ENCODE data around the gene PRDM5. TPM values are rescaled to one million over a fixed set of nuclear protein-coding genes. Genes with fewer than 3 reads are reported as not detected.

PRDM5 gene
- total RNA-seq, 1 experiment from 2014 or later = 5.1 TPM

DNA sequence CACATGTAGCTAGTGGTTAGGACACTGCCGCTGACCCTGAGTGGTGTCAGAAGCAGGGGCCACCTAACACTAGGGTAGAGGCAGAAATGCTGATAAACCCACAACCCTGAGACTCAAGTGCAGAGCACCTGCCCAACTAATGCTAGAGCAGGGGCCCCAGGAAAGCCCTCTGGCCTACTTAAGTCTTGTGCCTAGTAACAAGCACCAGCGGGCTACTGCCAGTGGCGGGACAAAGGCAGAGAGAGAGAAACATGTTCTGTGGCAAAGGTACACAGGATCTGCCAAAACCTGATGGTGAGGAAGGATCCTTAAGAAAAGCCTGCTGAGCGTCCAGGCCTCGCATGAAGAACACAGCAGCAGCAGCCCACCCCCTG, 172.4 kb downstream of the PRDM5 start:
- POLR2A ChIA-PET = no interaction called here
- H3K4me3 ChIP-seq (replicated peaks in 1 of 2; ENCODE audit: low read depth in 1 of 2, low read length in 2 of 2) = no peak overlapping the region
- no peak overlapping the region for H3K9ac ChIP-seq (ENCODE audit: low read length)
- no peaks in the 10 kb centered on the region for H3K9me2 ChIP-seq (ENCODE audit: insufficient read depth)
- H4K20me1 ChIP-seq (ENCODE audit: insufficient read depth) = no peaks in the 10 kb centered on the region
- ATAC-seq = no peak
- RAD21 ChIA-PET (ENCODE audit: low non-redundant PET in 1 of 2, low total read pairs in 2 of 2, uncharacterized antibody in 2 of 2, unreplicated experiment in 2 of 2) = no interaction called here
- no peak overlapping the region for H3K27ac ChIP-seq (ENCODE audit: low read depth, low read length)
- intact Hi-C loops (cut with micrococcal nuclease) = no loop called here
- TF ChIP-seq, protein P1, sequence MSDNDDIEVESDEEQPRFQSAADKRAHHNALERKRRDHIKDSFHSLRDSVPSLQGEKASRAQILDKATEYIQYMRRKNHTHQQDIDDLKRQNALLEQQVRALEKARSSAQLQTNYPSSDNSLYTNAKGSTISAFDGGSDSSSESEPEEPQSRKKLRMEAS (IDR thresholded peaks at IDR 0.05) = no peak
- TF ChIP-seq EZH2phosphoT487 (IDR thresholded peaks at IDR 0.05; ENCODE audit: borderline replicate concordance) (no peak), POLR2A (IDR thresholded peaks at IDR 0.05; ENCODE audit: borderline replicate concordance, extremely low read depth, insufficient read depth, insufficient read length) (no peak), FOSL1 (IDR thresholded peaks at IDR 0.05; ENCODE audit: low read depth) (no peak), YY1 (IDR thresholded peaks at IDR 0.05; ENCODE audit: extremely low read depth, insufficient replicate concordance, low read depth, low read length) (no peak), SRF (IDR thresholded peaks at IDR 0.05; ENCODE audit: low read depth) (no peak), CBX3 (IDR thresholded peaks at IDR 0.05; ENCODE audit: low read depth) (no peak), EZH2 (IDR thresholded peaks at IDR 0.05) (no peak), ELF1 (IDR thresholded peaks at IDR 0.05; ENCODE audit: borderline replicate concordance, low read depth) (no peak), POLR2AphosphoS5 (IDR thresholded peaks at IDR 0.05; ENCODE audit: low read depth, low read length) (no peak), ZNF274 (IDR thresholded peaks at IDR 0.05; ENCODE audit: low read depth, low read length) (no peak)
- TF ChIP-seq, protein P2, sequence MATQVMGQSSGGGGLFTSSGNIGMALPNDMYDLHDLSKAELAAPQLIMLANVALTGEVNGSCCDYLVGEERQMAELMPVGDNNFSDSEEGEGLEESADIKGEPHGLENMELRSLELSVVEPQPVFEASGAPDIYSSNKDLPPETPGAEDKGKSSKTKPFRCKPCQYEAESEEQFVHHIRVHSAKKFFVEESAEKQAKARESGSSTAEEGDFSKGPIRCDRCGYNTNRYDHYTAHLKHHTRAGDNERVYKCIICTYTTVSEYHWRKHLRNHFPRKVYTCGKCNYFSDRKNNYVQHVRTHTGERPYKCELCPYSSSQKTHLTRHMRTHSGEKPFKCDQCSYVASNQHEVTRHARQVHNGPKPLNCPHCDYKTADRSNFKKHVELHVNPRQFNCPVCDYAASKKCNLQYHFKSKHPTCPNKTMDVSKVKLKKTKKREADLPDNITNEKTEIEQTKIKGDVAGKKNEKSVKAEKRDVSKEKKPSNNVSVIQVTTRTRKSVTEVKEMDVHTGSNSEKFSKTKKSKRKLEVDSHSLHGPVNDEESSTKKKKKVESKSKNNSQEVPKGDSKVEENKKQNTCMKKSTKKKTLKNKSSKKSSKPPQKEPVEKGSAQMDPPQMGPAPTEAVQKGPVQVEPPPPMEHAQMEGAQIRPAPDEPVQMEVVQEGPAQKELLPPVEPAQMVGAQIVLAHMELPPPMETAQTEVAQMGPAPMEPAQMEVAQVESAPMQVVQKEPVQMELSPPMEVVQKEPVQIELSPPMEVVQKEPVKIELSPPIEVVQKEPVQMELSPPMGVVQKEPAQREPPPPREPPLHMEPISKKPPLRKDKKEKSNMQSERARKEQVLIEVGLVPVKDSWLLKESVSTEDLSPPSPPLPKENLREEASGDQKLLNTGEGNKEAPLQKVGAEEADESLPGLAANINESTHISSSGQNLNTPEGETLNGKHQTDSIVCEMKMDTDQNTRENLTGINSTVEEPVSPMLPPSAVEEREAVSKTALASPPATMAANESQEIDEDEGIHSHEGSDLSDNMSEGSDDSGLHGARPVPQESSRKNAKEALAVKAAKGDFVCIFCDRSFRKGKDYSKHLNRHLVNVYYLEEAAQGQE (IDR thresholded peaks at IDR 0.05; ENCODE audit: low read depth) = no peak
- TF ChIP-seq, protein P3, sequence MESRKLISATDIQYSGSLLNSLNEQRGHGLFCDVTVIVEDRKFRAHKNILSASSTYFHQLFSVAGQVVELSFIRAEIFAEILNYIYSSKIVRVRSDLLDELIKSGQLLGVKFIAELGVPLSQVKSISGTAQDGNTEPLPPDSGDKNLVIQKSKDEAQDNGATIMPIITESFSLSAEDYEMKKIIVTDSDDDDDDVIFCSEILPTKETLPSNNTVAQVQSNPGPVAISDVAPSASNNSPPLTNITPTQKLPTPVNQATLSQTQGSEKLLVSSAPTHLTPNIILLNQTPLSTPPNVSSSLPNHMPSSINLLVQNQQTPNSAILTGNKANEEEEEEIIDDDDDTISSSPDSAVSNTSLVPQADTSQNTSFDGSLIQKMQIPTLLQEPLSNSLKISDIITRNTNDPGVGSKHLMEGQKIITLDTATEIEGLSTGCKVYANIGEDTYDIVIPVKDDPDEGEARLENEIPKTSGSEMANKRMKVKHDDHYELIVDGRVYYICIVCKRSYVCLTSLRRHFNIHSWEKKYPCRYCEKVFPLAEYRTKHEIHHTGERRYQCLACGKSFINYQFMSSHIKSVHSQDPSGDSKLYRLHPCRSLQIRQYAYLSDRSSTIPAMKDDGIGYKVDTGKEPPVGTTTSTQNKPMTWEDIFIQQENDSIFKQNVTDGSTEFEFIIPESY (IDR thresholded peaks at IDR 0.05; ENCODE audit: extremely low read depth, insufficient replicate concordance, low read length) = no peak
- no peaks in the 10 kb centered on the region for H3K79me2 ChIP-seq (ENCODE audit: insufficient read depth, low read length)
- DNase-seq (ENCODE audit: low read depth, low spot score) = no peak
- H3K27me3 ChIP-seq (ENCODE audit: insufficient read depth, low read length) = no peaks in the 10 kb centered on the region
- no peak overlapping the region for H2AFZ ChIP-seq (ENCODE audit: low read depth, low read length, poor library complexity, severe bottlenecking)
- no peak overlapping the region for H3K4me2 ChIP-seq (ENCODE audit: low read length)
- BruUV-seq (replicated peaks) = no TSS peak
- H3K4me1 ChIP-seq (ENCODE audit: control insufficient read depth in 1 of 2, insufficient read depth in 2 of 2, low read length in 2 of 2) = no peaks in the 10 kb centered on the region
- CTCF ChIA-PET = no interaction called here
- no peaks in the 10 kb centered on the region for H3K36me3 ChIP-seq (ENCODE audit: control insufficient read depth in 1 of 2, insufficient read depth in 2 of 2, low read length in 2 of 2)
- H3K9me3 ChIP-seq (ENCODE audit: control insufficient read depth in 1 of 2, insufficient read depth in 1 of 2, low read depth in 1 of 2, low read length in 2 of 2) = peaks cover 0 to 3% of the 10 kb centered on the region in 2 experiments; a peak in 1 of 4 replicates
